Mucosa of stomach (tissue), 1 donor: ENCODE results near the gene LSM8.
"Not testable (repeated sequence)": the region's sequence is repeated elsewhere in the genome, so short reads cannot be mapped to it uniquely, and the experiment has no call there.

Experiments used
- H3K27me3 ChIP-seq: one replicate; pipeline ENCODE4 v1.7.0; 2013; ENCODE audit warnings: mild to moderate bottlenecking, low read length; ENCODE audit not compliant: control insufficient read depth, insufficient read depth
- H3K36me3 ChIP-seq: one replicate; pipeline ENCODE4 v1.7.0; 2013; ENCODE audit warnings: low read length; ENCODE audit not compliant: control insufficient read depth, insufficient read depth
- H3K4me1 ChIP-seq: one replicate; pipeline ENCODE4 v1.7.0; 2013; ENCODE audit warnings: mild to moderate bottlenecking, low read length; ENCODE audit not compliant: control insufficient read depth, insufficient read depth
- H3K4me3 ChIP-seq: one replicate; pipeline ENCODE4 v1.7.0; 2013; ENCODE audit warnings: low read length
- H3K9ac ChIP-seq: one replicate; pipeline ENCODE4 v1.7.0; 2013; ENCODE audit warnings: mild to moderate bottlenecking, low read length, moderate library complexity
- H3K9me3 ChIP-seq: one replicate; pipeline ENCODE4 v1.7.0; 2013; ENCODE audit warnings: mild to moderate bottlenecking, low read length, moderate library complexity; ENCODE audit not compliant: control insufficient read depth
- donor health status: Pancreatic carcinoma.

Gene LSM8

DNA sequence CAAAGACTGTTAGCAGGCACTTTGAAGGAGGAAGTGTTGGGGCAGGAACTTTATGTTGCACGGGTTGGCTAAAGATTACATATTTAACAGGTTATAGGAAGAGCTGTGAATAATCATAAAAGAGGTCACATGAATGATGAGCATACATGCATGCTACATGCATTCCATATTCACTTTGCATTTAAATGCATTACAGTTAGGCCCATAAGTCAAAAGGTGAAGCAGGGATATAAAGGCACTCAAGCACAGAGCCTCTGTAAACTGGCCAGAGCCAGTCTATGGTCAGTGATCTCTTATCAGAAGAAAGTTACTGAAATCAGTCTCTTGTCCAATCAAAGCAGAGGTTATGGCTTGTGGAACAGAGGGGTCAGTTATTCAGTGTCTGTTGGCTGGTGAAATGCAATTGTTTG lies 33.3 kb downstream of the LSM8 start:
- H3K27me3 ChIP-seq = peaks cover 7% of the 10 kb centered on the region
- H3K9me3 ChIP-seq = no peaks in the 10 kb centered on the region
- no peaks in the 10 kb centered on the region for H3K4me1 ChIP-seq
- H3K4me3 ChIP-seq = no peak overlapping the region
- H3K9ac ChIP-seq = no peak overlapping the region
- H3K36me3 ChIP-seq = no peaks in the 10 kb centered on the region

DNA sequence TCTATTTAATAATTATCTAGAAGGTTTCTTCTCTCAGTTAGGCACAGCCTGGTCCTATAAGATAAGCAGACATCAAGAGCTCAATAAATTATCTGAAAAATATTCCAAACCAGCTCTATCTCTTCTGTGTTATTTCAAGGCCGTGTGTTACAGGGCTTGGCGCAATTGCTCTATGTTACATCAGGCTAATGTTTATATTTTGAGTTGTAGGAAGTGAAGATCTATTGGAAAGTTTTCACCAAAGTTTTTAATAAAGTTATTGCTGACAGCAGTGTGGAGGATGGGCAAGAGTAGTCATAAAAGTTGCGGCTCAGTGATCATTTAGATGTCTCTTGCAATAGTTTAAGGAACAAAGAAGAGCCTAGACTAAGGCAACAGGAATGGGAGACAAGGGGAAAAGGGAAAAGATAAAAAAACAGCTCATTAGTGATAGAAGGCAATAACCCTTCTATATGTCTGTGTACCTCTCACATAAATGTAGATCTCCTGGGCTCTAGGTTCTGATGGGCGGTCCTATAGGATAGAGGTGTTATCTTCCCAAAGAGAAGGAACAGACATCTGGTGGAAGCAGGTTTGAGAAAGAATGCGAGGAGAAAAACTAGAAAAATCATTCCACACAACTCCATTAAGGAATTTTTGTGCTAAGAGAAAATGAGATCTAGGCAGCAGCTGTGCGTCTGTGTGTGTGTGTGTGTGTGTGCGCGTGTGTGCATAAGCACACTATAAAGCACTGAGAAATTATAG lies 34.6 kb downstream of the LSM8 start:
- Histone ChIP-seq H3K4me1 (no peaks in the 10 kb centered on the region), H3K9me3 (no peaks in the 10 kb centered on the region), H3K4me3 (no peak overlapping the region), H3K36me3 (no peaks in the 10 kb centered on the region), H3K27me3 (peaks cover 7% of the 10 kb centered on the region), H3K9ac (no peak overlapping the region)

DNA sequence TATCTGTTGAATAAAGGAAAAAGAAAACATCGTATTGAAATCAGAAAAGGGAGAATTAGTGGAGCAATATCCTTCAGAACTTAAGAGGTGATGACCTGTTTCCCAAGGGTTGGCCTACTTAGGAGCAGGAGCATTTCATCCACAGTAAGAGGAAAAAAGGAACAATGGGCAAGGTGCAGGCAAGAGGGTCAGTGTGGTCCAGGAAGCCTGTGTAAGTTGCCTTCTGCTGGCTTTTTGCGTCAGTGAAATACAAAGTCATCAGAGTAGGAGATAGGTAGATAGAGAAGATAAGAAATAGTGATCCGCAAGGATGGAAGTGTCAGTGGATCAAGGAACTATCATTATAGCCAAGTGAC lies 35.2 kb downstream of the LSM8 start:
- Histone ChIP-seq H3K27me3 (peaks cover 6% of the 10 kb centered on the region), H3K36me3 (no peaks in the 10 kb centered on the region), H3K9ac (no peak overlapping the region), H3K4me1 (no peaks in the 10 kb centered on the region), H3K4me3 (no peak overlapping the region), H3K9me3 (no peaks in the 10 kb centered on the region)

DNA sequence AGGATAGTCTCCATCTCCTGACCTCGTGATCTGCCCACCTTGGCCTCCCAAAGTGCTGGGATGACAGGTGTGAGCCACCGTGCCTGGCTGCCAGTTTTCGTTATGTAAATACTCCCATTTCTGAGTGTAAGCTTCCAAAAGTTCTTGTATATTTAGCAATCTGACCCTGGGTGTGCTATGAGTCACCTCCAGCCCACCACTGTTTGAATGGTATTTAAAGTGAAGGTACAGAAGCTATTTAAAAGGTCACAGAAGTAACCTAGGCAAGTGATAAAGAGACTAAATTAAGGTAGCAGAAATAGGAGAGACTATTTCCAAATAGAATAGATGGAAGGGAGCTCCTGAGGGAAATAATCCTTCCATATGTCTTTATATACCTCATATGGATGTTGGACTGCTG lies 36.6 kb downstream of the LSM8 start:
- Histone ChIP-seq H3K4me3 (no peak overlapping the region), H3K9ac (no peak overlapping the region), H3K36me3 (no peaks in the 10 kb centered on the region), H3K9me3 (no peaks in the 10 kb centered on the region), H3K4me1 (no peaks in the 10 kb centered on the region), H3K27me3 (no peaks in the 10 kb centered on the region)

DNA sequence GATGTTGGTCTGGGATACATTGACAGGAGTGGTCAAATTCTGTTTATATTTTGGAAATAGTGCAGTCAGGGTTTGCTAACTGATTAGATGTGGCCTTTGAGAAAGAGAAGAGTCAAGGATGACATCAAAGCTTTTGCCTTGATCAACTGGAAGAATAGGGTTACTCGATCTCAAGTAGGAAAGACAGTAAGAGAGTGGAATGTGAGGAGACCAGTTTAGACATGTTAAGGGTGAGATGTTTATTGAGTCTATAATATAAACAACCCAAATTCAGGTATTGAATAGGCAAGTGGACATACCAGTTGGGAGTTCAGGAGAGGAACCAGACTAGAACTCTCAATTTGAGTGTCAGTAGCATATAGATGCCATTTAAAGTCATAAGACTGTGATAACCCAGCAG lies 38.6 kb downstream of the LSM8 start:
- Histone ChIP-seq H3K4me1 (no peaks in the 10 kb centered on the region), H3K9ac (no peak overlapping the region), H3K27me3 (no peaks in the 10 kb centered on the region), H3K36me3 (no peaks in the 10 kb centered on the region), H3K4me3 (no peak overlapping the region), H3K9me3 (no peaks in the 10 kb centered on the region)

DNA sequence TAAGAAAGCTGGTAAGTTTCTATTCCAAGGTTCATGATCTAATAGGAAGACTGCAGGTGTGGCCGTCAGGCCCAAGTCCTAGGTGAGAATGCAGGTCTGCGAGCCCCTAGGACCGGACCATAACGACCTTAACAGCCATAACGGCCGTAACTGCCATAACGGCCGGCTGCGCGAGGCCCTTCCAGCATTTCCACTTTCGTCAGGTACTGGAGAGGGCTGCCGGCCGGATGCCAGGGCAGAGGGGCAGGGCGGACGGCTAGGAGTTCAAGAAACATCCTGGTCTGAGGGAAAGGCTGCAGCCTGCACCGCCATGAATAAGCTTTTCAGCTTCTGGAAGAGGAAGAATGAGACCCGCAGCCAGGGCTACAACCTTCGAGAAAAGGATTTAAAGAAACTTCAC lies 40.6 kb downstream of the LSM8 start, which contains the start of gene ANKRD7:
ANKRD7 (plus strand) TSS at position 184 of the 400 bp plus-strand sequence; CDS start at position 311, 127 bp downstream.
- no peak within 1 kb of the TSS for H3K4me3 ChIP-seq
- H3K27me3 ChIP-seq = no peaks in the 10 kb centered on the region
- no peaks in the 10 kb centered on the region for H3K36me3 ChIP-seq
- no peak within 1 kb of the TSS for H3K9ac ChIP-seq
- H3K4me1 ChIP-seq = no peaks in the 10 kb centered on the region
- H3K9me3 ChIP-seq = no peaks in the 10 kb centered on the region

DNA sequence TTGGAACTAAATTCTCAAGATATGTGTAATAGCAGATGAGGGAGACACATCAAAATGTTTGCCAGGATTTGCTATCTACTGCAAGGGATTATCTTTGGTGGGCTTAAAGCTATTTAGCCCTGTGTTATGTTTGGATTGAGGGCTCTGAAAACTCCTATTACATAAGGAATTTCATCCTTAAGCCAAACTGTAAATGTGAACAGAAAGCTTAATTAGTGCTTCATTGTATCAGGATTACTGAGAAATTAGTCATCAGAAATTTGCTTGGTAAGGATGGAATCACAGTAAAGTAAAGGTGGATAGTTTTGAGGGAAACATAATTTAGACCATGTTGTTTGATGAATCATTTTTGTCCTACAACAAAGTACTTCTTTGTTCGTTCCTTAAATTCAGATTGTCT lies 48.9 kb downstream of the LSM8 start:
- no peak overlapping the region for H3K4me3 ChIP-seq
- H3K27me3 ChIP-seq = no peaks in the 10 kb centered on the region
- no peaks in the 10 kb centered on the region for H3K36me3 ChIP-seq

DNA sequence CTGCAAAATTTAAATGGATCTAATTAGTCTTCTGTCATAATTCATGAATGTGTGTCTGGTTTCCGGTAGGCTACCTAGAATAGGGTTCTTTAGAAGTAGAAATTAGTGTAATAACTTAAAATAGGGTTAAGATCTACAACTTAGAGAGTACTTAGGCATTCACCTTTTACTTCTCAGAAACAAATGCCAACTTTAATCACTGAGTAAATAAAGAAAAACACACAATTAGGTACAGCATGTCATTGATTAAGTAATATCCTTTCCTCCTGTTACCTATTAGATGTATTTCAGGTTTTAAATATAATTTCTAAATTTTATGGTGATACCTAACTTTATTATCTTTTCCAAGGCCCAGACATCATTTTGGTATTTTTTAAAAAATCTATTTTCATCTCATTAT lies 49.8 kb downstream of the LSM8 start:
- no peak overlapping the region for H3K4me3 ChIP-seq
- H3K9ac ChIP-seq = no peak overlapping the region
- no peaks in the 10 kb centered on the region for H3K9me3 ChIP-seq
- no peaks in the 10 kb centered on the region for H3K4me1 ChIP-seq
- no peaks in the 10 kb centered on the region for H3K27me3 ChIP-seq
- H3K36me3 ChIP-seq = no peaks in the 10 kb centered on the region

More for the DNA sequence above, 48.9 kb downstream of the LSM8 start:
- no peaks in the 10 kb centered on the region for H3K9me3 ChIP-seq
- H3K4me1 ChIP-seq = no peaks in the 10 kb centered on the region
- no peak overlapping the region for H3K9ac ChIP-seq

DNA sequence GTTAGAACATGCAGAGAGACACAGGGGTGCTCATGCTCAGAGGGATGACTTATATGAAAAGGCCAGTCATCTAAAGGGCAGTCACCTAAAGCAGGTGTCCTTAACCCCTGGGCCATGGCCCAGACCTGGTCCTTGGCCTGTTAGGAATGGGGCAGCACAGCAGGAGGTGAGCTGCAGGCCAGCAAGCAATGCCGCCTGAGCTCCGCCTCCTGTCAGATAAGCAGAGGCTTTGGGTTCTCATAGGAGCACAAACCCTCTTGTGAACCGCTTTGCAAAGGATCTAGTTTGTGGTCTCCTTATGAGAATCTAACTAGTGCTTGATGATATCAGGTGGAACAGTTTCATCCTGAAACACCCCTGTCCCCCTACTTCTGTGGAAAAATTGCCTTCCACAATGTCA lies 55.0 kb downstream of the LSM8 start:
- Histone ChIP-seq H3K4me1 (no peaks in the 10 kb centered on the region), H3K27me3 (no peaks in the 10 kb centered on the region), H3K9me3 (no peaks in the 10 kb centered on the region), H3K4me3 (no peak overlapping the region), H3K9ac (no peak overlapping the region), H3K36me3 (no peaks in the 10 kb centered on the region)

DNA sequence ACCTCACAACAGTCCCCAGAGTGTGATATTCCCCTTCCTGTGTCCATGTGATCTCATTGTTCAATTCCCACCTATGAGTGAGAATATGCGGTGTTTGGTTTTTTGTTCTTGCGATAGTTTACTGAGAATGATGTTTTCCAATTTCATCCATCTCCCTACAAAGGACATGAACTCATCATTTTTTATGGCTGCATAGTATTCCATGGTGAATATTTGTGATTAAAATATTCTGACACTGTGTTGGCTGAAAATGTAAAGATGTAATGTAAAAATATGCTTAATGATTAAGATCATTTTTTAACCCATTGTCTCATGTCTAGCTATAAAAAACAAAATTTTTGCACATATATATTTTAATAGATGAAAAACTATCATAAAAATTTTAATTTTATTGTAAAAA lies 56.4 kb downstream of the LSM8 start:
- H3K4me3 ChIP-seq, H3K27me3 ChIP-seq, H3K36me3 ChIP-seq, H3K4me1 ChIP-seq, H3K9ac ChIP-seq, H3K9me3 ChIP-seq: not testable (repeated sequence)
